H9 (cell line): ENCODE measurements around the gene AKAP12. TPM values are rescaled to one million over a fixed set of nuclear protein-coding genes. Genes with fewer than 3 reads are reported as not detected.

ENCODE experiments used
- DNase-seq: peaks from one replicate; pipeline ENCODE4 v3.0.0-alpha.2; 2017
- H2AFZ ChIP-seq: one replicate; pipeline ENCODE4 v1.6.1; 2013; ENCODE audit warnings: mild to moderate bottlenecking, low read length, control low read depth, moderate library complexity
- H2AK5ac ChIP-seq: 2 replicates; pipeline ENCODE4 v1.6.1; 2013; ENCODE audit warnings: low read length, control low read depth, mixed read lengths; ENCODE audit not compliant: insufficient read length
- H2BK120ac ChIP-seq: one replicate; pipeline ENCODE4 v1.6.1; 2013; ENCODE audit warnings: low read depth, mild to moderate bottlenecking, low read length, control low read depth, inconsistent platforms; ENCODE audit not compliant: poor library complexity, severe bottlenecking
- H2BK12ac ChIP-seq: 2 replicates; pipeline ENCODE4 v1.6.1; 2013; ENCODE audit warnings: low read length, control low read depth, mixed read lengths, low read depth; ENCODE audit not compliant: insufficient read length
- H2BK15ac ChIP-seq: 2 replicates; pipeline ENCODE4 v1.6.1; 2013; ENCODE audit warnings: low read depth, low read length, control low read depth
- H2BK20ac ChIP-seq: one replicate; pipeline ENCODE4 v1.6.1; 2013; ENCODE audit warnings: low read depth, mild to moderate bottlenecking, low read length, control low read depth, inconsistent platforms; ENCODE audit not compliant: poor library complexity, severe bottlenecking
- H2BK5ac ChIP-seq: 2 replicates; pipeline ENCODE4 v1.6.1; 2013; ENCODE audit warnings: low read length, control low read depth, mixed read lengths; ENCODE audit not compliant: insufficient read length
- H3K14ac ChIP-seq: 2 replicates; pipeline ENCODE4 v1.6.1; 2013; ENCODE audit warnings: low read length, control low read depth; ENCODE audit not compliant: insufficient read depth
- H3K18ac ChIP-seq: 2 replicates; pipeline ENCODE4 v1.6.1; 2013; ENCODE audit warnings: low read depth, mild to moderate bottlenecking, mixed read lengths, low read length, control low read depth; ENCODE audit not compliant: insufficient read length
- H3K23ac ChIP-seq: 2 replicates; pipeline ENCODE4 v1.6.1; 2013; ENCODE audit warnings: low read length, control low read depth, mixed read lengths, low read depth; ENCODE audit not compliant: insufficient read length
- H3K23me2 ChIP-seq: 2 replicates; pipeline ENCODE4 v1.6.1; 2013; ENCODE audit warnings: low read depth, mild to moderate bottlenecking, mixed read lengths, low read length, control low read depth; ENCODE audit not compliant: insufficient read length, poor library complexity, severe bottlenecking
- H3K27ac ChIP-seq: 2 replicates; pipeline ENCODE4 v1.5.1; 2013; ENCODE audit warnings: low read length, control low read depth, mixed read lengths, low read depth; ENCODE audit not compliant: insufficient read length
- H3K27me3 ChIP-seq: 2 replicates; pipeline ENCODE4 v1.6.1; 2013; ENCODE audit warnings: low read length, control low read depth, inconsistent platforms; ENCODE audit not compliant: insufficient read depth
- H3K4ac ChIP-seq: 2 replicates; pipeline ENCODE4 v1.6.1; 2013; ENCODE audit warnings: low read depth, mild to moderate bottlenecking, control low read depth, inconsistent platforms, low read length, moderate library complexity
- H3K4me1 ChIP-seq: 2 replicates; pipeline ENCODE4 v1.6.1; 2013; ENCODE audit warnings: low read length, control low read depth, inconsistent platforms; ENCODE audit not compliant: insufficient read depth
- H3K4me2 ChIP-seq: 2 replicates; pipeline ENCODE4 v1.6.1; 2013; ENCODE audit warnings: low read length, control low read depth, mixed read lengths; ENCODE audit not compliant: insufficient read length, insufficient read depth
- H3K56ac ChIP-seq: 2 replicates; pipeline ENCODE4 v1.6.1; 2013; ENCODE audit warnings: low read depth, mild to moderate bottlenecking, mixed read lengths, low read length, control low read depth; ENCODE audit not compliant: insufficient read length
- H3K79me1 ChIP-seq: 2 replicates; pipeline ENCODE4 v1.6.1; 2013; ENCODE audit warnings: low read depth, mild to moderate bottlenecking, moderate library complexity, low read length, control low read depth, inconsistent platforms; ENCODE audit not compliant: insufficient read depth, poor library complexity, severe bottlenecking
- H3K79me2 ChIP-seq: 2 replicates; pipeline ENCODE4 v1.6.1; 2013; ENCODE audit warnings: low read length, control low read depth, inconsistent platforms; ENCODE audit not compliant: insufficient read depth
- H3K9ac ChIP-seq: 2 replicates; pipeline ENCODE4 v1.6.1; 2013; ENCODE audit warnings: low read length, control low read depth, mixed read lengths; ENCODE audit not compliant: insufficient read length; ENCODE audit errors: extremely low read depth
- H3K9me3 ChIP-seq: one replicate; pipeline ENCODE4 v1.6.1; 2013; ENCODE audit warnings: low read depth, low read length, inconsistent platforms; ENCODE audit not compliant: control insufficient read depth
- H3T11ph ChIP-seq: one replicate; pipeline ENCODE4 v1.6.1; 2013; ENCODE audit warnings: mild to moderate bottlenecking, low read length, control low read depth, inconsistent platforms
- H4K20me1 ChIP-seq: one replicate; pipeline ENCODE4 v1.6.1; 2013; ENCODE audit not compliant: control insufficient read depth, insufficient read length, insufficient read depth
- H4K5ac ChIP-seq: 2 replicates; pipeline ENCODE4 v1.6.1; 2013; ENCODE audit warnings: low read depth, mild to moderate bottlenecking, mixed read lengths, low read length, control low read depth; ENCODE audit not compliant: insufficient read length
- H4K8ac ChIP-seq: replicated peaks from 2 replicates; pipeline ENCODE4 v1.6.1; 2013; ENCODE audit warnings: low read length, control low read depth, mixed read lengths, low read depth; ENCODE audit not compliant: insufficient read length
- H4K91ac ChIP-seq: 2 replicates; pipeline ENCODE4 v1.6.1; 2013; ENCODE audit warnings: low read depth, mild to moderate bottlenecking, moderate library complexity, mixed read lengths, low read length, control low read depth; ENCODE audit not compliant: insufficient read length
- H3K27ac Mint-ChIP-seq, 3 experiments: 2 replicates in 2 of 3; 3 replicates in 1 of 3; pipeline ENCODE4 v1.8.0; 2020 to 2021; ENCODE audit warnings: mixed read lengths in 3 of 3, mild to moderate bottlenecking in 1 of 3, moderate library complexity in 1 of 3
- H3K27me3 Mint-ChIP-seq: 2 replicates; pipeline ENCODE4 v1.8.0; 2021; ENCODE audit warnings: low read depth, mild to moderate bottlenecking, moderate library complexity, mixed read lengths
- H3K36me3 Mint-ChIP-seq, 3 experiments: 2 replicates in 2 of 3; 3 replicates in 1 of 3; pipeline ENCODE4 v1.8.0; 2020 to 2021; ENCODE audit warnings: low read depth in 3 of 3, mixed read lengths in 3 of 3; ENCODE audit not compliant: insufficient read depth in 1 of 3
- H3K4me1 Mint-ChIP-seq, 2 experiments: 2 replicates each; pipeline ENCODE4 v1.8.0; 2020; ENCODE audit warnings: mixed read lengths in 2 of 2
- H3K4me3 Mint-ChIP-seq, 2 experiments: 2 replicates in 1 of 2; 3 replicates in 1 of 2; pipeline ENCODE4 v1.8.0; 2020 to 2021; ENCODE audit warnings: mild to moderate bottlenecking in 2 of 2, mixed read lengths in 2 of 2, moderate library complexity in 1 of 2
- H3K9me3 Mint-ChIP-seq, 2 experiments: 2 replicates in 1 of 2; 3 replicates in 1 of 2; pipeline ENCODE4 v1.8.0; 2020; ENCODE audit warnings: mild to moderate bottlenecking in 2 of 2, mixed read lengths in 2 of 2, moderate library complexity in 1 of 2
- WGBS: extraction: QIAGEN DNeasy Blood & Tissue Kit; methylation state at CpG from one replicate; pipeline ENCODE4 v1.1.7; 2013; ENCODE audit warnings: missing lambda C conversion rate, low lambda C conversion rate, mixed read lengths; ENCODE audit not compliant: insufficient read length; ENCODE audit errors: extremely low coverage; 5-methylcytosine and 5-hydroxymethylcytosine counted together
- total RNA-seq: library from RNA; stranded (reverse); gene quantifications from 2 replicates; pipeline ENCODE4 v1.2.1, GENCODE V29; 2021
- TF ChIP-seq, protein P1 (sequence below): fragments of 200-600 bp; sonication (generic); conservative IDR thresholded peaks from 3 replicates; pipeline ENCODE4 v1.8.0; 2021; ENCODE audit warnings: antibody characterized with exemption, mild to moderate bottlenecking

The AKAP12 gene
- total RNA-seq, 1 experiment from 2014 or later, result 52.3 TPM

DNA sequence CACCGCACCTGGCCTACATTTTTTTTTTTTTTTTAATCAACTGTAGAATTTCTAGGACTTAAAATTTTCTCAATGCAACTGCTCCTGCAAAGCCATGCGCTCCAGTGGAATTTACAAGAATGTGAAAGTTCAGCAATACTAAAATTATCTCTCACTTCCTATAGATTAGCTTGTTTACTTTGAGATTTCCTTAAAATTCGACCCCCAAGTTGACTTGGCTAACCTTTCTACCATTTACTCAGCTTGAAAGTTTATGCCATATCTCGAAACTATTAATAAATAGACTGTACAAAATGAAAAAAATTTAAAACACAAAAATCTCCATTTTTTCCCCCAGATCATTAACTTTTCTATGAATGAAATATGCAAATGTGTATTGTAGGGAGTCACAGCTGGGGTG lies 87.3 kb downstream of the AKAP12 start:
- Histone ChIP-seq H2BK15ac (no peak overlapping the region), H3K56ac (no peak overlapping the region), H3K27ac (no peak overlapping the region), H3K27me3 (no peaks in the 10 kb centered on the region), H2BK120ac (no peak overlapping the region), H4K8ac (no peak overlapping the region), H2BK5ac (no peak overlapping the region), H3K23me2 (no peaks in the 10 kb centered on the region), H4K91ac (no peak overlapping the region), H3T11ph (no peak overlapping the region), H3K4ac (no peak overlapping the region), H3K79me2 (no peaks in the 10 kb centered on the region), H2AFZ (no peak overlapping the region), H3K9me3 (no peaks in the 10 kb centered on the region), H3K79me1 (no peaks in the 10 kb centered on the region), H3K4me1 (no peaks in the 10 kb centered on the region), H3K23ac (no peak overlapping the region), H2BK20ac (no peak overlapping the region), H2BK12ac (no peak overlapping the region), H3K18ac (no peak overlapping the region), H4K5ac (no peak overlapping the region), H3K4me2 (no peak overlapping the region), H3K14ac (no peak overlapping the region), H4K20me1 (no peaks in the 10 kb centered on the region), H2AK5ac (no peak overlapping the region), H3K9ac (no peak overlapping the region)
- DNase-seq, result no peak
- no peak overlapping the region for H3K4me3 Mint-ChIP-seq
- TF ChIP-seq, protein P1, sequence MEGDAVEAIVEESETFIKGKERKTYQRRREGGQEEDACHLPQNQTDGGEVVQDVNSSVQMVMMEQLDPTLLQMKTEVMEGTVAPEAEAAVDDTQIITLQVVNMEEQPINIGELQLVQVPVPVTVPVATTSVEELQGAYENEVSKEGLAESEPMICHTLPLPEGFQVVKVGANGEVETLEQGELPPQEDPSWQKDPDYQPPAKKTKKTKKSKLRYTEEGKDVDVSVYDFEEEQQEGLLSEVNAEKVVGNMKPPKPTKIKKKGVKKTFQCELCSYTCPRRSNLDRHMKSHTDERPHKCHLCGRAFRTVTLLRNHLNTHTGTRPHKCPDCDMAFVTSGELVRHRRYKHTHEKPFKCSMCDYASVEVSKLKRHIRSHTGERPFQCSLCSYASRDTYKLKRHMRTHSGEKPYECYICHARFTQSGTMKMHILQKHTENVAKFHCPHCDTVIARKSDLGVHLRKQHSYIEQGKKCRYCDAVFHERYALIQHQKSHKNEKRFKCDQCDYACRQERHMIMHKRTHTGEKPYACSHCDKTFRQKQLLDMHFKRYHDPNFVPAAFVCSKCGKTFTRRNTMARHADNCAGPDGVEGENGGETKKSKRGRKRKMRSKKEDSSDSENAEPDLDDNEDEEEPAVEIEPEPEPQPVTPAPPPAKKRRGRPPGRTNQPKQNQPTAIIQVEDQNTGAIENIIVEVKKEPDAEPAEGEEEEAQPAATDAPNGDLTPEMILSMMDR, result no peak
- WGBS, result 100% methylated on average over 1 of the region's 4 CpGs
- peaks cover 18 to 23% of the 10 kb centered on the region in 2 experiments for H3K4me1 Mint-ChIP-seq
- no peak overlapping the region for H3K27ac Mint-ChIP-seq
- H3K27me3 Mint-ChIP-seq, result peaks cover 17% of the 10 kb centered on the region
- no peaks in the 10 kb centered on the region for H3K9me3 Mint-ChIP-seq
- no peaks in the 10 kb centered on the region for H3K36me3 Mint-ChIP-seq
